ENCODE data around the gene ARHGEF7.

ARHGEF7 gene

DNA sequence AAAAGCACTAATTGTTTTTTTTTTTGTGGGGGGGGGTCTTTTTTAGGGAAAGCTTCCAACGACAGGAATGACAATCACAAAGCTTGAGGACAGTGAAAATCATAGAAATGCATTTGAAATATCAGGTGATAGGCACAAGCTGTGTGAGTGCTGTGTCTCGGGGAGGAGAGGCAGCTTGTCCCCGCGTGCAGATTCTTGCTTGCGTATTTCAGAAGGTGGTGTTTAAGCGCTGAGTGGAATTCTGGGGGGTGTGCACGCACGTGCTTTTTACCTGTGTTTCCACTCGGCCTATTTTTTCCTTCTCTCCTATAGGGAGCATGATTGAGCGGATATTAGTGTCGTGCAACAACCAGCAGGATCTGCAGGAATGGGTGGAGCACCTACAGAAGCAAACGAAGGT is 165.1 kb downstream of the ARHGEF7 start:
- DNase-seq (ENCODE audit: low spot score): no peak

GRCh38 chr13:111280681-111281585 is 165.8 kb downstream of the ARHGEF7 start:
- peak; percentile 17 for DNase-seq (ENCODE audit: low spot score)

DNA sequence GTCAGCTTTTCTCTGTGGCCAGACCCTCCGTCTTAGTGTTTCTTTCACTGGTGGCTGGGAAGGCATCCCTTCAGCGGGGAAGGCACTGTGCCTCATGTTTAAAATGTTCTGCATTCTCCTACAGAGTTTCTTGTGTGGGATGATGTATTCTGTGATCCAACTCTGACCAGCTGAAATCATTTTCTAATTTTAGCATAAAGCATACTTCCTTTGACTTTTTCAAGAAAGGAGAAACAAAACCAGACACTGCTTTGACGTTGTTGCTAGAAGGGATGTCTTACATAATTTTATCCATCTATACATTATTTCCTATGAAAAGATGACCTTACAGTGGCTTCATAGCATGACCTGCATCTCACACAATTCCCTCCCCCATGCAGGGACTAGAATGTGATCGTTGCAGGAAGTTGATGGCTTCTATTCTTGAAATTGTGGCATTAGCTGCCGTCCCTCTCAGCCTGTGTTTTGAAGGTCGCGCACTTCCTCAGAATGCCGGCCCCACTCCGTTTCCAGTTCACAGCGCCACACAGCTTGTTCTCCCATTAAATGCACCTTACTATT is 166.7 kb downstream of the ARHGEF7 start:
- peak; percentile 36 for DNase-seq (ENCODE audit: low spot score)

- no peak for DNase-seq (ENCODE audit: low spot score)
Observed at GRCh38 chr13:111282425-111282824, 167.3 kb downstream of the ARHGEF7 start.

GRCh38 chr13:111282997-111283396 is 167.9 kb downstream of the ARHGEF7 start:
- no peak for DNase-seq (ENCODE audit: low spot score)

- no peak for DNase-seq (ENCODE audit: low spot score)
Observed at GRCh38 chr13:111283457-111283856, 168.3 kb downstream of the ARHGEF7 start.

- DNase-seq (ENCODE audit: low spot score): no peak
Observed at GRCh38 chr13:111283991-111284390, 168.9 kb downstream of the ARHGEF7 start.

- DNase-seq (ENCODE audit: low spot score): no peak
Observed at GRCh38 chr13:111284565-111284964, 169.5 kb downstream of the ARHGEF7 start.

DNA sequence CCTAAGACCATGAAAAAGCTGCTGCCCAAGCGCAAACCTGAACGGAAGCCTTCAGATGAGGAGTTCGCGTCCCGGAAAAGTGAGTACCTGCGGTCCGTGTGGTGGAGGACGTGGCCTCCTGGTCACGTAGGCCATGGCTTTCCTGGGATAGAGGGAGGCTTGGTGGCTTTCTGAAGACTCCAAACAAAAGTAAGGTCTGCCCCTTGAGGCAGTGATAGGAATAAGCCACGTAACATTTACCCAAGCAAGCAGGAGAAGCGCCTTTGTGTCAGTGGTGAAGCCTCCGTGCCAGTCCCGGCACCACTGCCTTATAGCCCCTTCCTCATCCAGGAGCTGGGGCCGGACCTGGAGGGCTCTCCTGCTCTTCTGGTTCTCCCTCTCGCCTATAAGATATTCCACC is 171.1 kb downstream of the ARHGEF7 start:
- no peak for DNase-seq (ENCODE audit: low spot score)

DNA sequence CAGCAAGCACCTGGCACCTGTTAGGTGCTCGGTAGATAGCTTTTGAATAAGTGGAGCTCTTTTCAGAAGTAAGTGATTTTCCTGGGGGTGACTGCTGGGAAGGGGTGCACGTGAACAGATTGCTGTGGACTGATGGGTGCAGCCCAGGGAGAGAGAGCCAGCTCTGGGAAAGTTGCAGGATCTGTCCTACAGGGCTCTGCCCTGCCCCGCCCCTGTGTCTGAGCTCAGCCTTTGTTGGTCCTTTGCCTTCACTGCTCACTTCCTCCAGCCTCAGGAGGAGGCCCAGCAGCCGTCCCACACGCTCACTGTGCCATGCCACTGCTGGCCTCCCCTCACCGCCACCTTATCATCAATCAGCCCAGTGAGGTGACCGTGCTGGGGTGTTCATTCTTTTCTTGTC is 171.6 kb downstream of the ARHGEF7 start:
- DNase-seq (ENCODE audit: low spot score): no peak

GRCh38 chr13:111287201-111287600 is 172.1 kb downstream of the ARHGEF7 start:
- DNase-seq (ENCODE audit: low spot score): no peak

DNA sequence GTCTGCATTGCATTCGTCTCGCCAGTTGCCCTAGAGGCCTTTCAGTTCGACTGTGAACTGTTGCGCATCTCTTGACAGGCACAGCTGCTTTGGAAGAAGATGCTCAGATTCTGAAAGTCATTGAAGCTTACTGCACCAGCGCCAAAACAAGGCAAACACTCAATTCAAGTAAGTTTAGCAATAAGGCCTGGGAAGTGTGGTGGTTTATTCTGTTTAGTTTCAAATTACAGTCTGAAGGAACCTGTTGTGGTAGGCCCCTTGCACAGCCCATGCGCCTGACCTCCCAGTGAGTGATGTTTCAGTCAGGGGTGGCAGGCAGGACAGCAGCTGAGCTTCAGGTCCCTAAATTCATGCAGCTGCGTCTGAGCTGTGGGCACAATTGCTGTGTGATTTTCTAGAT is 173.2 kb downstream of the ARHGEF7 start:
- no peak for DNase-seq (ENCODE audit: low spot score)

DNA sequence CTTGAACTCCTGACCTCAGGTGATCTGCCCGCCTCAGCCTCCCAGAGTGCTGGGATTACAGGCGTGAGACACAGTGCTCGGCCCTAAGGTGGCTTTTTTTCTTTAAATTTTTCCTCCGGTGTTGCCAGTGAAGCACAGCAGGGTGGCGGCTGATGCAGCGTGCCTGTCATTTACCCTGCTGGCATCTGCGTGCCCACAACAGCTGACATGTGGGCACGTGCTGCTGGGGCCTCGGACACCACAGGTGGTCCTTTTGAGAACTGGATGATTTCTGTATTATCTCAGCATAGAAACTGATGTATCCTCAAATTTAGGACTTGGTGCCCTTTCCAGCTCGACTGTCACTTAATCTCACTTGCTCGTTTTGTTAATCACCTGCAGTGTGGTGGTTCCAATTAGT is 174.1 kb downstream of the ARHGEF7 start:
- DNase-seq (ENCODE audit: low spot score): no peak

GRCh38 chr13:111291908-111292307 is 176.8 kb downstream of the ARHGEF7 start:
- no peak for DNase-seq (ENCODE audit: low spot score)

DNA sequence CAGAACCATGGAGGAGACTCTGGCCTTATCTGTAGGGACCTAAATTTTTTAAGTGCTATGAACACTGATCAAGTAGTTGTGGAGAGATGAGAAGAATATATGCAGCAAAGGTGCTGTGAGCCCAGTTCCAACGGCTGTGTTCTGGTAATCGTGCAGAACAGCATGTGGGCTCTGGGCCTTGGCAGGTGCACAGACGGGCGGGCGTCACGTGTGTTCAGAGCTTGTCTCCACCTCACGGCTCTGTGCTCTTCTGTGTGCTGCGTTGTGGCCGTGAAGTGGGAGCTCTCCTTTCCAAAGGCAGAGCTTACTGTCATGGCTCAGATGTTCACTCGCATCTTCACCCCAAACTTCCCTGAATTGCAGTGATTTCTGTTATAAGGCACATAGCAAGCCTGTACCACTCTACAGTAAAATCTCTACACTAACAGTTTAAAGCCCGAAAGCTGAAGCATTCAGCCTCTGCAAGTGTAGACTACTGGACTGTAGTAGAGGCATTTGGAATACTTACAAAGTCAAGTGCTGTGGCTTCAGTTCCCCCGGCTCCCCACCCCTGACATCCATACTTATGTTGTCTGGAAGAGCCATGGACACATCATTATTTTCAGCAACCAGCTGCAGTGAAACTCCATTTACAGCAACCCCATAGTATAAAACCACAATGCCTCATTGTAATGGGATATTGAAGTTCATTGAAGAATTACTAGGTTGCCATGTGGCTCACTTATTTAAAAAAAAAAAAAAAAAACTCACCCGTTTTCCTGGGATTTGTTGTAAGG is 177.8 kb downstream of the ARHGEF7 start:
- DNase-seq (ENCODE audit: low spot score): no peak

DNA sequence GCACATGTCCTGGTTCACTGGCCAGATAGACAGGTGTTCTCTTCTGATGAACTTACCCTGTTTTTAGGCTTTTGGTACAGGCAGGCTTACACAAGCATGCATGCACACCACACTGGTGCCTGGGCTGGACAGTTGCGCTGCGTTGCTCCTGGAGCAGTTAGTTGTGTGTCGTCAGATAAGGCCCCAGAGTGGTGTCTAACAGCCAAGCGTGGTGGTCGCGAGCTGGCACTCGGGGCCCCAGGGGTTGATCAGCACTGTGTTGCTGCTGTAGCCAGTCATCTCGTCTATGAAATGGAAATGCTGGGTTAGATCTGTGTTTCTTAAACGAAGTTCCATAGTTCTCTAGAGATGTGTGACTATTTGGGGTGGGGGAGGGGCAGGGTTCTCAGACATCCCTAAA is 180.8 kb downstream of the ARHGEF7 start:
- no peak for DNase-seq (ENCODE audit: low spot score)

DNA sequence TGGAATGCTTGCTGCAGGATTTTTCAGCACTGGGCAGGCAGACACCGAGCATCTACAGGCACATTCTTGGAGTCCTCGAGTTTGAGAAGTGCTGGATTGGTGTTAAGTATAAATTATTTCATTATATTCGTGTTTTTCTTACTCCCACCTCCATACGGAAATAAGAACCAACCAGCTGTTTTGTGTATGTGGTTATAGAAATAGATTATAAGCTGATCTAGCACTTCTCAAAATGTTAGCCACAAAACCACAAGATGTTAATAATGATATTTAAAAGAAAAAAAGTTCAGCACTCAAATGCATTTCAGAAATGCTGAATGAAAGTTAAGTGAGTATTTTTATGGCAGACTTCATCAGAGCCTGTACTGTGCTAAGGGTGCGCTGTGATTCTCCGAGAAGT is 181.3 kb downstream of the ARHGEF7 start:
- DNase-seq (ENCODE audit: low spot score): no peak

DNA sequence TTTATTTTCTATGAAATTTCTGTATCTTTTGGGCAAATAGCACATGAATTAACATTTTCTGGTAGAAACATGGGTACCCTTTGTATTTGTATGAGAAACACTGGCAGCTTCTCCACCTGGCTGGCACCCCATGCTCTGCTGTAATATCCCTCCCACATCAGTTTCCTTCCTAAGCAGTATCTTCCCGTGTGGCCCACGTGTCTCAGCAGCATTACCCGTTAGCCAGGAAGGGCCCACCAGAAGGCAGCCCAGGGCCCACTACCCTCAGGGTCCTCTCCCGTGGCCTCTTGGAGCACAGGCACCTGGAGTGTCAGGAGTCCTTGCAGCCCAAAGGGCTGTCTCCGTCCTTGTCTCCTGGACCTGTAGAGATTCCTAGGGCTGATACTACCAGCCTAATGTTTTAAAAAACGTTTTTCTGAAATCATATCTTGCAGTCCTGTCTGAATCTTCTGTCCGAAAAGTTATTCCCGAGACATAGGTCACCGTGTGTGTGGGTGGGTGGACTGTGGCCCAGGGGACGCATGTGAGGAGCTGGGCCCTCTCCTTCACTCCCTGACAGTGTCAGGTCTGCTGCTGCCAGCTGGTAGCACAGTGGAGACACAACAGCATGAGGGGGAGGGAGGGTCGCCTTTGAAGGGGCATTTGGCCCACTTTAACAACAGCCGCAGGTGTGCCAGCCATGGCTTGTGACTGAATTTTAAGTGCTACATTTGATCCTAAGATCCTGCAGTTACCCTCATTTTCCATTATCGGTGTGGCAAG is 183.3 kb downstream of the ARHGEF7 start:
- no peak for DNase-seq (ENCODE audit: low spot score)

DNA sequence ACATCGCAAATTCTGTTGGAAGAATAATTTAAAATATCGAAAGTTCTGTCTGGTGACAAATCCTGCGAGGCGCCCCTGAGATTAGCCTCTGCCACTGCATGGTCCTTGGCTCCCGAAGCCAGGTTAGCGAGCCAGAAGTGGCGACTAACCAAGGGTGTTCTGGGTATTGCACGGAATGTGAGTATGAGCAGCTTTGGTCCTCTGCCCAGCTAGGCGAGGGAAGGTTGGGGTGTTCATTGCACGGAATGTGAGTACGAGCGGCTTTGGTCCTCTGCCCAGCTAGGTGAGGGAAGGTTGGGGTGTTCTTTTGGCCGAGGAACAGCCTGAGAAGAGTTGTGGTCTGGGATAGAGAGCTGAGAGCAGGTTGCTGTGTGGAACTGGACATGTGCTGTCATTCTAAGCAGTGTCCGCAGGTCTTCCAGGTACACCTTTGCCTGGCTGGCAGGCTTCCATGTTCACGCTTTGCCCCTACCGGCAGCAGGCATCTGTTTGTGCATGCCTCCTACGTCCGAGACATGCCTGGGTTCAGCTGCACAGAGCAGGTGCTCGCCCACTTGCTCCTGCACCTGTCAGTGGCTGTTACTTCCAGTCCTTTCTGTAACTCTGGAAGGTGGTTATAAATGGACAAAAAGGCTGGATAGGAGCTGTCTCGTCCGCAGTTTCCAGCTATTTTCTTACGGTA is 187.1 kb downstream of the ARHGEF7 start:
- no peak for DNase-seq (ENCODE audit: low spot score)

DNA sequence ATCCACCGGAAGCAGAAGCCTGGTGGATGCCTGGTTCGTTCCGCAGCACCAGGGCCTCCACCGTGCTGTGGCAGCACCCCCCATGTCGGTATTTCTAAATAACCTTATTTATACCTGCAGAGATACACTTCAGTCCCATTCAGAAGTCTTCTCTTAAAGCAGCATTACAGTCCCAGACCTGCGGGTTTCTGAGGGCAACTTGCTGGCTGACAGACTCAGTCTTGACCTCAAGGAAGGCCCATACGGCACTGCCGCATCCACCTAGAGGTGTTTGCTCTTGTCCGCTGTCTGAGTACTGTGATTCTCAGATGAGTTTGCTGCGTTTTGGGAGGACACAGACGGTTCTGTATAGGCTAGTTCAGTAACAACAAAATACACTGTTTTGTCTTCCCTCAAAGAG is 188.4 kb downstream of the ARHGEF7 start:
- no peak for DNase-seq (ENCODE audit: low spot score)

GRCh38 chr13:111304041-111304544 is 189.0 kb downstream of the ARHGEF7 start:
- DNase-seq (ENCODE audit: low spot score): no peak

Measured in kidney capillary endothelial cell (primary cell).